Astrocyte (in vitro differentiated cells and primary cell): ENCODE results near the gene METRNL. TPM values are rescaled to one million over a fixed set of nuclear protein-coding genes. Genes with fewer than 3 reads are reported as not detected.

ENCODE experiments used
- DNase-seq: peaks from one replicate; pipeline ENCODE4 v3.0.0-alpha.2; 2010; ENCODE audit warnings: low read depth
- FAIRE-seq: peaks from 2 replicates; lab custom pipeline; 2011; peaks lifted over from hg19 to GRCh38; lab: Jason Lieb, UNC
- H2AFZ ChIP-seq: 2 replicates; pipeline ENCODE4 v1.6.0; 2012; ENCODE audit warnings: low read depth, low read length, inconsistent platforms
- H3K27ac ChIP-seq: 2 replicates; pipeline ENCODE4 v1.5.1; 2011; ENCODE audit warnings: low read depth, low read length, inconsistent platforms
- H3K27me3 ChIP-seq: 2 replicates; pipeline ENCODE4 v1.6.0; 2011; ENCODE audit warnings: low read length, inconsistent platforms; ENCODE audit not compliant: insufficient read depth
- H3K36me3 ChIP-seq: 2 replicates; pipeline ENCODE4 v1.5.1; 2011; ENCODE audit warnings: low read length, inconsistent platforms; ENCODE audit not compliant: insufficient read depth
- H3K4me1 ChIP-seq: 2 replicates; pipeline ENCODE4 v1.5.1; 2011; ENCODE audit warnings: low read length, inconsistent platforms; ENCODE audit not compliant: insufficient read depth
- H3K4me2 ChIP-seq: 2 replicates; pipeline ENCODE4 v1.6.0; 2012; ENCODE audit warnings: low read length, inconsistent platforms
- H3K4me3 ChIP-seq: 2 replicates; pipeline ENCODE4 v1.5.1; 2011; ENCODE audit warnings: low read depth, mild to moderate bottlenecking, low read length, inconsistent platforms; ENCODE audit not compliant: insufficient read depth
- H3K79me2 ChIP-seq: 2 replicates; pipeline ENCODE4 v1.6.0; 2012; ENCODE audit warnings: mild to moderate bottlenecking, low read length, inconsistent platforms; ENCODE audit not compliant: insufficient read depth
- H3K9ac ChIP-seq: 2 replicates; pipeline ENCODE4 v1.6.0; 2012; ENCODE audit warnings: mild to moderate bottlenecking, low read length, inconsistent platforms
- H3K9me3 ChIP-seq: 2 replicates; pipeline ENCODE4 v1.5.1; 2012; ENCODE audit warnings: low read depth, mild to moderate bottlenecking, low read length, inconsistent platforms; ENCODE audit not compliant: insufficient read depth
- H4K20me1 ChIP-seq: 2 replicates; pipeline ENCODE4 v1.6.0; 2012; ENCODE audit warnings: low read length, inconsistent platforms; ENCODE audit not compliant: insufficient read depth
- H3K27ac Mint-ChIP-seq: one replicate; pipeline ENCODE4 v1.8.0; 2021; ENCODE audit warnings: mild to moderate bottlenecking, mixed read lengths; ENCODE audit not compliant: unreplicated experiment
- H3K27me3 Mint-ChIP-seq: one replicate; pipeline ENCODE4 v1.8.0; 2021; ENCODE audit warnings: low read depth, mixed read lengths; ENCODE audit not compliant: unreplicated experiment
- H3K36me3 Mint-ChIP-seq: one replicate; pipeline ENCODE4 v1.8.0; 2021; ENCODE audit warnings: low read depth, mixed read lengths; ENCODE audit not compliant: unreplicated experiment
- H3K4me1 Mint-ChIP-seq: one replicate; pipeline ENCODE4 v1.8.0; 2021; ENCODE audit warnings: low read depth, mixed read lengths; ENCODE audit not compliant: unreplicated experiment
- H3K4me3 Mint-ChIP-seq: one replicate; pipeline ENCODE4 v1.8.0; 2021; ENCODE audit warnings: mild to moderate bottlenecking, moderate library complexity, mixed read lengths; ENCODE audit not compliant: unreplicated experiment
- H3K9me3 Mint-ChIP-seq: one replicate; pipeline ENCODE4 v1.8.0; 2021; ENCODE audit warnings: mild to moderate bottlenecking, mixed read lengths; ENCODE audit not compliant: unreplicated experiment
- CTCF ChIP-seq: IDR thresholded peaks from 2 replicates; pipeline ENCODE4 v1.5.1; 2011; ENCODE audit warnings: low read depth, mild to moderate bottlenecking, inconsistent platforms, low read length, moderate library complexity; ENCODE audit not compliant: insufficient read depth
- EZH2 ChIP-seq: IDR thresholded peaks from 2 replicates; pipeline ENCODE4 v1.6.1; 2012; ENCODE audit warnings: mild to moderate bottlenecking, low read length, inconsistent platforms; ENCODE audit not compliant: insufficient read depth
- total RNA-seq: library from RNA; stranded (reverse); gene quantifications from 2 replicates; pipeline ENCODE4 v1.2.1, GENCODE V29; 2021

The METRNL gene
- total RNA-seq, 1 donor from 2014 or later = 36.7 TPM

- Histone ChIP-seq H3K4me1 (peaks cover 18% of the 10 kb centered on the region), H3K9ac (no peak overlapping the region), H3K4me2 (no peak overlapping the region), H2AFZ (no peak overlapping the region), H3K36me3 (no peaks in the 10 kb centered on the region), H3K9me3 (no peaks in the 10 kb centered on the region), H3K27me3 (no peaks in the 10 kb centered on the region), H3K27ac (no peak overlapping the region), H4K20me1 (no peaks in the 10 kb centered on the region), H3K79me2 (no peaks in the 10 kb centered on the region), H3K4me3 (no peak overlapping the region)
- Mint-ChIP-seq H3K27me3 (peaks cover 4% of the 10 kb centered on the region), H3K4me1 (peaks cover 19% of the 10 kb centered on the region), H3K4me3 (no peak overlapping the region), H3K9me3 (peaks cover 11% of the 10 kb centered on the region), H3K27ac (no peak overlapping the region), H3K36me3 (no peaks in the 10 kb centered on the region)
- no peak for FAIRE-seq
- no peak for DNase-seq
- TF ChIP-seq EZH2 = no peak
- TF ChIP-seq CTCF = no peak
Measured at GRCh38 chr17:83108709-83109108, 29.3 kb downstream of the METRNL start.

DNA sequence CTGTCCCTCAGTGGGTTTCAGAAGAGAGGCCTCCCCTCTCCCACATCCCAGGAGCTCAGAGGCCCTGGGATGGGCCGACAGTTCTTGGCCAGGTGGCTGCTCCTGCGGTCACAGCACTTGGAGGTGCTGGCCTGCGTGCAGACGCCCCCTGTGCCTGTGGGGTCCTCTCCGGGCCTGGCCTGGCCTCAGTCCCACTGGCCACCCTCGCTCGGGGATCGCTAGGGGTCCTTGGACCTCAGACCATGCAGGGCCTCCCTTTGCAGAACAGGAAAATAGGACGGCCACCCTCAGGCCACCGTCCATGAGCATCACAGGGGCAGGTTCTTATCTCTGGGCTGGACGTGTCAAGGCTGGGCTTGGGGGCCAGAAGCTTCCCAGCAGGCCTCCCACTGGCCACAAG, 30.0 kb downstream of the METRNL start:
- TF ChIP-seq CTCF = no peak
- no peak for TF ChIP-seq EZH2
- H3K4me2 ChIP-seq = peak overlapping the region; percentile 87
- H3K9me3 ChIP-seq = no peaks in the 10 kb centered on the region
- no peaks in the 10 kb centered on the region for H3K79me2 ChIP-seq
- H3K9me3 Mint-ChIP-seq = peaks cover 11% of the 10 kb centered on the region
- no peak overlapping the region for H3K4me3 ChIP-seq
- no peaks in the 10 kb centered on the region for H3K36me3 Mint-ChIP-seq
- no peaks in the 10 kb centered on the region for H3K36me3 ChIP-seq
- peak overlapping the region; percentile 90 for H3K27ac Mint-ChIP-seq
- no peak for FAIRE-seq
- H4K20me1 ChIP-seq = no peaks in the 10 kb centered on the region
- H3K4me3 Mint-ChIP-seq = no peak overlapping the region
- peaks cover 19% of the 10 kb centered on the region for H3K4me1 Mint-ChIP-seq
- H3K27ac ChIP-seq = no peak overlapping the region
- H3K4me1 ChIP-seq = peaks cover 18% of the 10 kb centered on the region
- DNase-seq = no peak
- H3K9ac ChIP-seq = no peak overlapping the region
- no peak overlapping the region for H2AFZ ChIP-seq
- peaks cover 4% of the 10 kb centered on the region for H3K27me3 Mint-ChIP-seq
- H3K27me3 ChIP-seq = no peaks in the 10 kb centered on the region

GRCh38 chr17:83109793-83110645, 30.6 kb downstream of the METRNL start:
- H3K36me3 ChIP-seq = no peaks in the 10 kb centered on the region
- Mint-ChIP-seq H3K9me3 (peaks cover 11% of the 10 kb centered on the region), H3K4me3 (no peak overlapping the region), H3K27ac (peak overlapping the region; percentile 90), H3K27me3 (peaks cover 4% of the 10 kb centered on the region), H3K36me3 (no peaks in the 10 kb centered on the region), H3K4me1 (peaks cover 19% of the 10 kb centered on the region)
- peak; percentile 87 for FAIRE-seq
- no peaks in the 10 kb centered on the region for H4K20me1 ChIP-seq
- H3K27ac ChIP-seq = peak overlapping the region; percentile 54
- H3K9me3 ChIP-seq = no peaks in the 10 kb centered on the region
- H3K4me3 ChIP-seq = peak overlapping the region; percentile 41
- no peaks in the 10 kb centered on the region for H3K79me2 ChIP-seq
- H3K27me3 ChIP-seq = no peaks in the 10 kb centered on the region
- H3K4me2 ChIP-seq = peak overlapping the region; percentile 87
- H3K9ac ChIP-seq = peak overlapping the region; percentile 77
- peaks cover 18% of the 10 kb centered on the region for H3K4me1 ChIP-seq
- TF ChIP-seq EZH2 = no peak
- TF ChIP-seq CTCF = no peak
- DNase-seq = peak; percentile 95
- peak overlapping the region; percentile 65 for H2AFZ ChIP-seq
